HG03064 (cell line): ENCODE measurements around the gene NOS3.

Experiments
- ATAC-seq: cut with Tn5 transposase; IDR thresholded peaks from one replicate; pipeline ENCODE4 v1.9.1; 2021; ENCODE audit warnings: low read depth; ENCODE audit not compliant: unreplicated experiment

The NOS3 gene

GRCh38 chr7:151053751-151054150, 62.9 kb downstream of the NOS3 start:
- ATAC-seq = no peak

DNA sequence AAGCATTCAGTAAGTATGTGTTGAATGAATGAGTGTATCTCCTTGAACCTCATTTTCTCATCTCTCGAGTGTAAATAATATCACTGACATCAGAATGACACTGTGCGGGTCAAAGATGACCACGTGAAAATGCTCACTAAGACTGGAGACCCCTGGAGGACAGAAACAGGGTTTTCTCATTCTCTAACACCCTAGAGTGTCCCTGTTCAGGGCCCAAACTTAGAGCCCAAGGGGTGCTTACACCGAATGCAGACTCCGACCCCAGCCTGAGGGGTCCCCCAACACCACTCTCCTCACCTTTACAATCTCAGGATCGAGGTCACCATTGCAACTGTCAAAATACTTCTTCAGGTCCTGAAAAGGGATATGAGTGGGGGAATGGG, 65.5 kb downstream of the NOS3 start:
- ATAC-seq = no peak

DNA sequence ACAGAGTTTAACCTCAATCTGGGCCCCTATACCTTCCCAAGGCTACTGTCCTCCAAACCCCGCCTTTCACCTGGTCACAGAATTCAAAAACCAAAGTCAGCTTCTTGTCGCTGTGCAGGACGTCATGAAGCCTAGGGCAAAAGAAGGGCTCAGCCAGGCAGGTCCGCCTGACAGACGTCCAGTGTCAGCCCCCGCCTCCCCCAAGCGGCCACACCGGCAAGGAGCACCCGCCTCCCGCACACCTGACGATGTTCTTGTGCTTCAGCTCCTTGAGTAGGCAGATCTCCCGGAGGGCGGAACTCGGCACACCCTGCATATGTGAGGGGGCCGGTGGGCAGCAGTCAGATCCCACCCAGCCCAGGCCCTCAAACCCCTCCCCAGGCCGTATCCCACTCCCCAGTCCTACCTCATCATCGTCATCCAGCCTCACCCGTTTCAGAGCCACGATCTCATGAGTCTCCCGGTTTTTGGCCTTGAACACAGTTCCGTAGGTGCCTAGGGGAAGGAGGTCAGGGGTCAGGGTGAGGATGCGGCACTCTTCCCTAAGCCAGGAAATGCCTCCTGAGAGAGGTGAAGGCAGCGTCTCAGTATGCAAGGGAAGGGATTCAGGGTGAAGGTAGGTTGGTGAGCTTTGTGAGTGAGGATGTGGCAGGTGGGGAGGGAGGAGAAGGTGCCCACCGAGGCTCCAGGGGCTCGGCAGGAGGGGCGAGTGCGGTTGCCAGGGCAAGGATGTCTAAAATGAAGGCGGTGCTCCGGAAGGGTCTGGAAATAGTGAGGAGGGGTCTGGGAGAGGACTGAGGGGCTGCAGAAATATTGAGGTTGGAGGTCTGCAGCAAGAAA, 66.1 kb downstream of the NOS3 start:
- ATAC-seq = no peak

DNA sequence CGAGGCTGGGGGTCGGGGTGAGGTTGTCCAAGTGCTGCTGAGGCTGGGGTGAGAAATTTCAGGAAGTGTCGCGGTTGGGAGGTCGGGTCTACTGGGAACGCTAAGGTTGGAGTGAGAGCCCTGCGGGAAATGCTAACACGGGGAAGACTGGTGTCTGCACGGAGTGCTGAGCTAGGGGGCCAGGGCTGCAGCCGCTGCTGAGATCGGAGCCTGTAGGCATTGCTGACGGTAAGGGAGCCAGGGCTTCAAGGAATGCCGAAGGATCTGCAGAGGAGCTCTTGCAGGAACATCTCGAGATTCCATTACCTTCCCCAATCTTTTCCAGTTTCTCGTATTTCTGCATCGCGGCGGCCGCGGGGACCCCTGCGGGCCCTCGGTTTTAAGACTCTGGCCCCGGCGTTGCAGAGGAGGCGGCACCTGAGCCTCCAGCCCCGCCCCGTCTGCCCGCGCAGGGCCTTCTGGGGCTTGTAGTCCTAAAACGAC, 66.7 kb downstream of the NOS3 start, which contains the start of gene CDK5:
Gene CDK5 (minus strand): TSS at position 392 of the 483 bp plus-strand sequence. CDS start 49 bp downstream, at position 343.
- ATAC-seq = peak; percentile 4

GRCh38 chr7:151057989-151058780, 67.4 kb downstream of the NOS3 start:
- peak; percentile 80 for ATAC-seq

DNA sequence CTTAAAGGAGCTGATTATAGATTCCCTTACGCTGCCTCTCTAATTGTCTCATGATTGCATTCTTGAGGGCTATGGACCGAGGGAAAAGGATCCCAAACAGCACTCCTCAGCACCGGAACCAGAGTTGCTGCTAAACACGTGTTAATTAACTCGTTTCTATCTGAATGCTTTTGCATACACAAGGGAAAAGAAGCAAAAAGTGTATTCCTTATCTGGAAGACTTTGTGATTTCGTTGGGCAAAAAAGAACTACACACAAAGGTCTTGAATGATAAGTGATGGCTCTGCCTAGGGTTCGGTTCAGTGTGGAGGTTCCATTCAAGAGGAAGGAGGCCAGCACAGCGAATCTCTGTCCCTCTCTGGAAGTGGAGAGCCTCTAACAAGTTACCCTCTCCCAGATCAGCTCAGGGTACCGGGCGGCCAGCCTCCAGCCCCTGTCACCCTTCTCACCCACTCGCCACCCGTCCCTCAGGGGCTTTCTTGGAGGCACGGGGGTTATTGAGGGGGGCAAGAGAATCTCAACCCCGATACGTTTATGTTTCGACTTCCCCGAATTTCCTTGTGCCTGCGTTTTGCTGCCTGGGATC, 68.1 kb downstream of the NOS3 start:
- no peak for ATAC-seq

GRCh38 chr7:151059367-151060112, 68.7 kb downstream of the NOS3 start, which contains the start of gene SLC4A2:
Gene SLC4A2 (plus strand): TSS chr7:151059589. CDS start chr7:151061988, 2,399 bp downstream.
- ATAC-seq = peak; percentile 25

GRCh38 chr7:151060113-151060415, 69.2 kb downstream of the NOS3 start:
- ATAC-seq = no peak

DNA sequence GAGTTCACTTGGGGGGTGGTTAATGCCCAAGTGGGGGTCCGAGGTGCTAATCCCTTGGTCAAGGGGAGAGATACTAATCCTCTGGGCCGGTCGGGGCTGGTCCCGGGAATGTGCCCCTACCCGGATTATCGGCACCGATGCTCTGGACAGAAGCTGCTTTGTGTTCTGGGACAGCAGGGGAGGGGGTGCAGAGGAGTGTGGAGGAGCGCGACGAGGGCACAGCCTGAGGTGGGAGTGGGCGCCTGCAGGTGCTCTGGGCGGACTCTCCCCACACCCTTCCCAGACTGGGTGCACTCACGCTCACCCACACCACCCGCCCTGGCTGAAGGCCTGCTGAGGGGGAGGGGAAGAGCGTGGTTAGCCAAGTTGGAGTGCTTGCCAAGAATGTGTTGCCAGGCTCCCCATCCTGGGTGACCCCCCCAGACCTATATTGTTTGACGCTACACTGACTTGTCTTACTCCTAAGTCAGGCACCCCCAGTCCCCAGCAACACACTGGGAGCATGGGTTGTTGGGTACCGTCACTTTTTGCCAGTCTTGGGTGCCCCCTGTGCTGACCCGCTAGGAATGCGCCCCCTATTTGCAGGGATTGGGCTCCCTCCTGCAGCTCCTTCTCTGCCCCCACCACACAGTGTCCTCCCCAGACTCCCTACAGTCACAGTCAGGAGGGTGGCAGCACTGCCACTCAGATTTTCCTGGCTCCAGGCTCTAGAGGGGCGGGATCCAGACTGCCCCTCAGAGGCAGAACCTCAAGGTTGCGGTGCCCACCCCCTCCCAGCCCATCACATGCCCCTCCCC, 69.8 kb downstream of the NOS3 start:
- ATAC-seq = no peak

DNA sequence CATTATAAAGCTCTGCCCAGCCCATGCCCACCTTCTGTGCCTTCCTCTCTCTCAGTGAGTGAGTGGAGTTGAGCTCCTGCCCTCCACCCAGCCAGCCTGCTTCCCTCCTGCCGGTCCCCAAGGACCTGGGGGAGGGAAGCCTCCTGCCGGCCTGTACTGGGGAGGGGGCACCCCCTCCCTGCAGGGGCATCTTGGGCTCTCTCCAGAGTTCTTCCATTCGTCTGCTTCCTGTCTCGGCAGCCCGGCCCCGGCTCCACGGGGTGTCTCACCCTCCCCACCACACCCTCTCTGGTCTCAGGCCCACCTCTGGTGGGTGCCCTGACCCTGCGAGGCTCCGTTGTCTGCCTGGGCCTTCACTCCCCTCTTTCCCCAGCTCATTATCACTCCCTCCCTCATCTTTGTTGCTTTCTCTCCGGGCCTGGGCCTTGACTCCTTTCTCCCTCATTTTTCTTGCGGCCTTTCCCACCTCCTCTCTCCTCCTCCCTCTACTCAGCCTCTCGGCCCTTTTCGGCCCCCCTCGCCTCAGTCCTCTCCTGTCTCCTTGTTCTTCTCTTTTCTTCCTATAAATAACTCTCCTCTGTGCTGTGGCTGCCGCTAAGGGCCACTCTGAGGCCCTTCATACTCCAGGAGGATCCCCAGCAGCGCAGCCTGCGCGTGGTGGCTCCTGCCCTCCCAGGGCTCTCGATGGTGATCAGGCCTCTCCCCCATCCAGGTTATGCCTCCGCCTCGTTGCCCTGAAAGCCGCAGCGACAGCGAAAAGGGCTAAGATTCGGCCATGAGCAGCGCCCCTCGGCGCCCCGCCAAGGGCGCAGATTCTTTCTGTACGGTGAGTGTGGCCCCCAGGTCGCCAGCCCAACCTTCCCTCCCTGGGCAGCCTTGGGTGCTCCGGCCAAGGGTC, 70.6 kb downstream of the NOS3 start:
- ATAC-seq = no peak

GRCh38 chr7:151062111-151062398, 71.2 kb downstream of the NOS3 start:
- ATAC-seq = no peak

DNA sequence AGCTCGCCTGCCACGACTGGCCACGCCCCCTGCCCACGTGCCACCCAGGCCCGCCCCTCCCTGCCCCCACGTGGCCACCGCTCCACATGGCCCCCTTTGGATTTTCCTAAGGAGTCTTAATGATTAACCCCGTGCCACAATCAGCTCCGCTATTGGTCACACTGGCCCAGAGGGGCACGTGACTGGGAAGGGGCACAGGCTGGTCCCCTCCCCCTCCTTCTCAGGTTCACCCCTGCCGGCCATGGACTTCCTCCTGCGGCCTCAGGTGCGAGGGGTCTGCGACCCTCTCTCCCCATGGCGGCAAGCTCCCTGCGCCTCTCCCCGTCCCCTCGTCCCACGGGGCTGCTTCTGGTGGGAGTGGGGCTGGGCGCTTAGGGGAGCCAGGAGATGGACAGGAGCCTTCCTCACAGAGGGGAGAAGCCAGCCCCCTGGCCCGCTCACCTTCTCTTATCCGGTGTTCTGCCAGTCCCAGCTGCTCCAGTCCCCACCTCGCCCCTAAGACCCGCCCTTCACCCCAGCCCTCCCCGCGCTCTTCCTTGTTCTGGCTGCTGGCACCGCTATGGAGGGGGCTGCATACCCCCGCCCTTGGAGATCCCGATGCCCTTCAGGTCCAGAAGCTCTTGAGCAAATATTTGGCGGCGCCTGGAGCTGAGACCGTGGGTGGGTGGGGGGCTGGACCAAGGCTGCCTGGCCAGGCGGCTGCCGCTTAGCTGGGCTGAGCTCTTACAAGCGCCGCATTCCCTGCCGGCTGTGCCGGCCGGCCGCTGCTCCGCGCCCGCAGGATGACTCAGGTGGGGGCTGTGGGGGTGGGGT, 71.8 kb downstream of the NOS3 start:
- ATAC-seq = no peak

DNA sequence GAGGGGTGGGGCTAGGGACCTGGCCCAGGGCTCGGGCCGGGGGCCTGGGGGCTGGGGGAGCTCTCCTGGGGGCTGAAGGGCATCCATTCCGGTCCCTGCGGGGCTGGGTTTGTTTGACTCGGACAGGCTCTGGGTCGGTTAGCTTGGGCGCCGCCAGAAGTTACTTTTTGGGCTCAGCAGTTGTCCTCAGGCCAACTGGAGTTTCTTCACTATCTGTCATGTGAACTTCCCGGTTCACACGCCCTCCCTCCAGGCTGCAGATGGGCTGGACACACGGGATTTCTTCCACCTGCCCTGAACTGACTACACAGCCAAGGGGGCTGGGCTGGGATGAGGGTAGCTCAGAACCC, 72.4 kb downstream of the NOS3 start:
- no peak for ATAC-seq
